GM12864 (cell line): ENCODE results near the gene ATP10A.

Source experiments
- DNase-seq: peaks from one replicate; pipeline ENCODE4 v3.0.0-alpha.2; 2011; ENCODE audit warnings: low read depth
- H3K4me3 ChIP-seq: 2 replicates; pipeline ENCODE4 v1.5.1; 2011; ENCODE audit warnings: mild to moderate bottlenecking, low read depth, low read length, control low read depth
- CTCF ChIP-seq: IDR thresholded peaks from 2 replicates; pipeline ENCODE4 v1.5.1; 2011; ENCODE audit warnings: low read depth, mild to moderate bottlenecking, moderate library complexity, low read length, control low read depth, inconsistent platforms; ENCODE audit errors: missing control alignments

The ATP10A gene

GRCh38 chr15:25802285-25802830 is 60.8 kb downstream of the ATP10A start:
- H3K4me3 ChIP-seq: no peak overlapping the region
- TF ChIP-seq CTCF: no peak

DNA sequence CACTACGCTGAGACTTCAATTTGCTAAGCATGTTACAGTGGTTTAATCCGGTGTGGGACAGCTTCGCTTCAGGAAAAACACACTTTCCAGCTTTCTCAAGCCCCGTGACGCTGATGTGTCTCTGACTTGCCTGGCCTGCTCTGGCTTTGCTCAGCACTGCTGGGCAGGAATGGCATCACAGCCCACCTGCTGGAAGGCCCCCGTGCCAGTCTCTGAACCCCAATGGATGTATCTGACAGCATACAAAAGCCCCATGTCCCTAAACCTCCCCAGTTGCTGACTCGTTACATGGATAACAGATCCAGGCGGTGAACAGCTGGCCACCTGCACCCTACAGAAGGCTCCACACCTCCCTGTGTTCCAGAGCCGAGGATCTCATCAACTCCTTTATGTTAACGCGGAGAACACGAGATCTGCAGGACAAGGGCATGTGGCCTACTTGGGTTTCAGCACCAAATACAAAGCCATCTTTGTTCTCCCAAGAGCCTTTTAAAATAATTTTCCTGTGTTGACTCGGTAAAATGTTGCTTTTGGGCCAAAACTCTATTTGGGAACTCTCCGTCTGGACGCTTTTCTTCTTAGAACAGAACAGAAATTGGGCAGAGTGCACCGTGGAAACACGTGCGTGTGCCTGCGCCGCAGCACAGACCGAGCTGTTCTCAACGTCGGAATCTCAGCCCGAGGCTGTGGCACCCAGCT is 61.4 kb downstream of the ATP10A start:
- no peak overlapping the region for H3K4me3 ChIP-seq
- no peak for DNase-seq
- TF ChIP-seq CTCF: no peak

More at GRCh38 chr15:25802285-25802830, 60.8 kb downstream of the ATP10A start:
- no peak for DNase-seq

DNA sequence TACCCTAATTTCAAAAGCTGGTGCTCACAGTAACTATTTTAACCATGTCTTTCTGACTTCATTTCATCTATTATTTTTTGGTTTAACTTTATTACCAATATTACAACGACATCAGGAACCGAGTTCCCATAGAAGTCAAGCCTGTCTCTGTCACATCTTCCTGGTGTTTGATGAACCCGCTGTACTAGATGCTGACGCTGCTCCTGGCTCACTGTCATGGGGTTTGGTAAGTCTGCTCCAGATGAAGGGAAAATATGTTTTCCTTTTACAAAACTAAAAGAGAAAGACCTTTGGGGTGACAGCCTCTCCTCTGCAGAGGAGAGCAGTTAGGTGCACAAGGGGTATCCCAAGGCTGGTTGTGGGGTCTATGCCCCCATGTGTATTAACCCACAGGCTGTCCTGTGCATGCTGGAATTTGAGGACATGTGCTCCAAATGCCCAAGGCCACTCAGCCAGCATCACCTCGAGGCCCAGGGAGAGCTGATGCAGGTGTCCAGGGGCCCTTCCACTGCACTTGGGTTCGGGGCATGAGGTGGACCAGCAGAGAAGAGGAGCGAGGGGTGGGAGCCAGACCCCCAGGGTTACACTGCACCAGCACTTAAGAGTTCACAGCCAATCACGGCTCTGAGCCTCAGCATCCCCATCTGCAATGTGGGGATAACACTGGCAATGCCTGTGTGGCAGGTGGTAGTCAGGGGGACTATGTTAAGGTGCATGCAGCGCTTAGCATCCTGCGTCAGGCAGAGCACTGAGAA is 62.2 kb downstream of the ATP10A start:
- no peak for TF ChIP-seq CTCF
- H3K4me3 ChIP-seq: no peak overlapping the region
- no peak for DNase-seq

DNA sequence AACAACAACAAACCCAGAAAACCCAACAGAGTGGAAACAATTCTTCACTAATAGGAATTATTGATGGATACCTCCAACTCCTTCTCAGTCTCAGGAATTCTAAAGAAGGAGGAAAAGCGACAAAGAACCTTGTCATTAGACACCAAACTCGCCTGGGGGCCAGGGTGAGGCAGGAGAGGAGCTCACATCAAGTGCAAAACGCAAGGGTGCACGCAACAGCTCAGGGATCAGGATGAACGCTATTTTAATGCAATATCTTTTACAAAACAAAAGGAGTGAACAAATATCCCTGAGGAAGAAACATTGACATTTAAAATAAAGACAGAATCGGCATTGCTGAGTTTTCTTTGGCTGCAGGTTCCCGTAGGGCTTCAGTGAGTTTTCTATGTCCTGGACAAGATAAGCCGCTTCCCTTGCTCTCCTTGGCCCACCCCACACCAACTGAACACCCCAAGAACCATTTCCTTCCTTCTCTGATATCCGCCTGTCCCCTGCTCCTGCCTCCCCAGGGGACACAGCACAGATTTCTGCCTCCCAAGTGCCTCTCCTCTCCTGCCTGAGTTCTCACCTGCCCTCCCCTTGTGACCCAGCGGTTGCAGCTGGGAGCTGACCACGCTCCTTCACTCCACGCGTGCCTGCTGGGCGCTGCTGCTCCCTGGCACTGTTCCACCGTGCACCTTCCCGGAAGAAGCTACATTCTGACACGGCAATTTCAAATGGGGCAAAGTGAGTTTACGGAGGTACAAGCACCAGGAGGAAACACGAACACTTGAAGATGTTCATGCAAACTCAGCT is 63.0 kb downstream of the ATP10A start:
- no peak for TF ChIP-seq CTCF
- no peak for DNase-seq
- no peak overlapping the region for H3K4me3 ChIP-seq

GRCh38 chr15:25797936-25798901 is 64.9 kb downstream of the ATP10A start:
- no peak for TF ChIP-seq CTCF
- H3K4me3 ChIP-seq: no peak overlapping the region
- no peak for DNase-seq

- no peak overlapping the region for H3K4me3 ChIP-seq
- no peak for TF ChIP-seq CTCF
- no peak for DNase-seq
Measured at GRCh38 chr15:25797511-25797935, 65.6 kb downstream of the ATP10A start.
